Astrocyte of the spinal cord (primary cell): ENCODE measurements around the gene DHX40.

Source experiments
- DNase-seq: peaks from one replicate; pipeline ENCODE4 v3.0.0; 2011; ENCODE audit warnings: low read depth, low spot score
- H3K4me3 ChIP-seq: 2 replicates; pipeline ENCODE4 v1.5.1; 2011; ENCODE audit warnings: low read depth, mild to moderate bottlenecking, low read length, moderate library complexity
- in situ Hi-C: cut with HindIII; loops from 2 replicates; pipeline ENCODE4 v1.10.0; 2017; ENCODE audit warnings: low sequenced_read_pairs
- TF ChIP-seq, protein P1 (sequence below): IDR thresholded peaks from 2 replicates; pipeline ENCODE4 v1.5.1; 2012; ENCODE audit warnings: low read depth, mild to moderate bottlenecking, low read length, inconsistent platforms

Gene DHX40

DNA sequence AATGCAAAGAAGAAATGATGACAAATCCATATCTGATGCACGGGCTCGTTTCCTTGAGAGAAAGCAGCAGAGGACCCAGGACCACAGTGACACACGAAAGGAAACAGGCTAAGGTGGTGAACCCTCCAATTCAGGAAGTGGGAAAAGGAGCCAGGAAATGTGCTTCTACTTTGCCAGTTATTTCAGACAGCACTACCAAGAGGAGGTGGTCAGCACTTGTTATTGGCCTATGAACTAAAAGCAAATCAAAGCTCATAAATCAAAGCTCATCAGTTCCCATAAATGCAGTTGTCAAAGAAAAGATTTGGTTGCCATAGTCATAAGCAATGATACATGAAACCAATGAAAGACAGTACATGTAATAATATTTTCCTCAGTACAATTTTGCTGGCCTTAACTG, 41.7 kb downstream of the DHX40 start:
- DNase-seq = no peak
- TF ChIP-seq, protein P1, sequence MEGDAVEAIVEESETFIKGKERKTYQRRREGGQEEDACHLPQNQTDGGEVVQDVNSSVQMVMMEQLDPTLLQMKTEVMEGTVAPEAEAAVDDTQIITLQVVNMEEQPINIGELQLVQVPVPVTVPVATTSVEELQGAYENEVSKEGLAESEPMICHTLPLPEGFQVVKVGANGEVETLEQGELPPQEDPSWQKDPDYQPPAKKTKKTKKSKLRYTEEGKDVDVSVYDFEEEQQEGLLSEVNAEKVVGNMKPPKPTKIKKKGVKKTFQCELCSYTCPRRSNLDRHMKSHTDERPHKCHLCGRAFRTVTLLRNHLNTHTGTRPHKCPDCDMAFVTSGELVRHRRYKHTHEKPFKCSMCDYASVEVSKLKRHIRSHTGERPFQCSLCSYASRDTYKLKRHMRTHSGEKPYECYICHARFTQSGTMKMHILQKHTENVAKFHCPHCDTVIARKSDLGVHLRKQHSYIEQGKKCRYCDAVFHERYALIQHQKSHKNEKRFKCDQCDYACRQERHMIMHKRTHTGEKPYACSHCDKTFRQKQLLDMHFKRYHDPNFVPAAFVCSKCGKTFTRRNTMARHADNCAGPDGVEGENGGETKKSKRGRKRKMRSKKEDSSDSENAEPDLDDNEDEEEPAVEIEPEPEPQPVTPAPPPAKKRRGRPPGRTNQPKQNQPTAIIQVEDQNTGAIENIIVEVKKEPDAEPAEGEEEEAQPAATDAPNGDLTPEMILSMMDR = no peak
- no peak overlapping the region for H3K4me3 ChIP-seq
- in situ Hi-C loops = no loop called here

GRCh38 chr17:59607817-59608403, 42.5 kb downstream of the DHX40 start:
- in situ Hi-C loops = no loop called here
- DNase-seq = no peak
- TF ChIP-seq, protein P1 = peak; percentile 14
- no peak overlapping the region for H3K4me3 ChIP-seq

GRCh38 chr17:59611503-59611902, 46.1 kb downstream of the DHX40 start:
- H3K4me3 ChIP-seq = no peak overlapping the region
- DNase-seq = no peak
- in situ Hi-C loops = no loop called here
- TF ChIP-seq, protein P1 = no peak

- DNase-seq = no peak
- H3K4me3 ChIP-seq = no peak overlapping the region
- TF ChIP-seq, protein P1 = no peak
- in situ Hi-C loops = no loop called here
Observed at GRCh38 chr17:59616253-59616920, 51.0 kb downstream of the DHX40 start.

- DNase-seq = no peak
- TF ChIP-seq, protein P1 = no peak
- no peak overlapping the region for H3K4me3 ChIP-seq
- in situ Hi-C loops = no loop called here
Observed at GRCh38 chr17:59617156-59617732, 51.8 kb downstream of the DHX40 start.

DNA sequence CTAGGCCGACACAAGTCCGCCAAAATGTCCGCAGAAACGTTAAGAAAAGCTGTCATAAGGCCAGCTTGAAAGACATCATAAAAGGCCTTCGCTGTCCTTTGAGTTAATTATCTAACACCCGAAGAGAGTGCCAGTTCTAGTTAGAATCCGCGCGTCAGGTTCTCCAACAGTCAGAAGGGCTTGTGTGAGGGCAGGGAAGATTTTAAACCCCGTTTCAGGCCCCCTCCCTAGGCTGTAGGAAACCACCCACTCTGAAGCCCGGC, 53.6 kb downstream of the DHX40 start:
- DNase-seq = no peak
- TF ChIP-seq, protein P1 = no peak
- in situ Hi-C loops = no loop called here
- H3K4me3 ChIP-seq = peak overlapping the region; percentile 95
